ENCODE measurements around the gene DLG2. TPM values are rescaled to one million over a fixed set of nuclear protein-coding genes. Genes with fewer than 3 reads are reported as not detected.

Gene DLG2
- total and polyA plus RNA-seq, 9 of the 15 experiments (the other 6 are each of a cell fraction or from before 2014, with no cell fraction given), result 0.52 to 1.6 (median 0.95) TPM

- no peak for TF ChIP-seq ZNF449 (CRISPR knock-in tag; IDR thresholded peaks at IDR 0.05)
- TF ChIP-seq, protein P1, sequence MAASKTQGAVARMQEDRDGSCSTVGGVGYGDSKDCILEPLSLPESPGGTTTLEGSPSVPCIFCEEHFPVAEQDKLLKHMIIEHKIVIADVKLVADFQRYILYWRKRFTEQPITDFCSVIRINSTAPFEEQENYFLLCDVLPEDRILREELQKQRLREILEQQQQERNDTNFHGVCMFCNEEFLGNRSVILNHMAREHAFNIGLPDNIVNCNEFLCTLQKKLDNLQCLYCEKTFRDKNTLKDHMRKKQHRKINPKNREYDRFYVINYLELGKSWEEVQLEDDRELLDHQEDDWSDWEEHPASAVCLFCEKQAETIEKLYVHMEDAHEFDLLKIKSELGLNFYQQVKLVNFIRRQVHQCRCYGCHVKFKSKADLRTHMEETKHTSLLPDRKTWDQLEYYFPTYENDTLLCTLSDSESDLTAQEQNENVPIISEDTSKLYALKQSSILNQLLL (CRISPR knock-in tag; IDR thresholded peaks at IDR 0.05; ENCODE audit: borderline replicate concordance), result no peak
- TF ChIP-seq THAP12 (CRISPR knock-in tag; IDR thresholded peaks at IDR 0.05), result no peak
- TF ChIP-seq HEY1 (CRISPR knock-in tag; IDR thresholded peaks at IDR 0.05; ENCODE audit: borderline replicate concordance), result no peak
- no peak; the same call in 1 of the 2 replicates for TF ChIP-seq SOX6 (IDR thresholded peaks at IDR 0.05)
- TF ChIP-seq BRD4 (IDR thresholded peaks at IDR 0.05), result no peak
- TF ChIP-seq TGIF2 (CRISPR knock-in tag; IDR thresholded peaks at IDR 0.05), result no peak
- 0 out of 2 replicates have a peak, but pooled peaks have one; percentile 9 for TF ChIP-seq MAX (CRISPR knock-in tag; IDR thresholded peaks at IDR 0.05)
- TF ChIP-seq ZC3H8 (IDR thresholded peaks at IDR 0.05), result no peak
- TF ChIP-seq ETV6 (IDR thresholded peaks at IDR 0.05; ENCODE audit: borderline replicate concordance in 1 of 2, low read depth in 2 of 2, low read length in 1 of 2), result no peak
- peak; percentile 49; the same call in 1 of the 2 replicates for TF ChIP-seq ETV6 (CRISPR knock-in tag; IDR thresholded peaks at IDR 0.05; ENCODE audit: borderline replicate concordance)
- no peak for TF ChIP-seq OTX1 (CRISPR knock-in tag; IDR thresholded peaks at IDR 0.05)
- TF ChIP-seq ETV1 (tag; conservative IDR thresholded peaks at IDR 0.05; ENCODE audit: low read depth), result peak; percentile 81
- peak; percentile 53 for TF ChIP-seq CTBP1 (IDR thresholded peaks at IDR 0.05; ENCODE audit: borderline replicate concordance)
- TF ChIP-seq, protein P2, sequence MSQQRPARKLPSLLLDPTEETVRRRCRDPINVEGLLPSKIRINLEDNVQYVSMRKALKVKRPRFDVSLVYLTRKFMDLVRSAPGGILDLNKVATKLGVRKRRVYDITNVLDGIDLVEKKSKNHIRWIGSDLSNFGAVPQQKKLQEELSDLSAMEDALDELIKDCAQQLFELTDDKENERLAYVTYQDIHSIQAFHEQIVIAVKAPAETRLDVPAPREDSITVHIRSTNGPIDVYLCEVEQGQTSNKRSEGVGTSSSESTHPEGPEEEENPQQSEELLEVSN (IDR thresholded peaks at IDR 0.05; ENCODE audit: borderline replicate concordance in 1 of 2, extremely low read depth in 1 of 2, insufficient read depth in 1 of 2, insufficient read length in 1 of 2, low read depth in 1 of 2, low read length in 1 of 2, poor library complexity in 1 of 2, severe bottlenecking in 1 of 2), result no peak
- TF ChIP-seq ZNF12 (CRISPR knock-in tag; IDR thresholded peaks at IDR 0.05), result no peak
- TF ChIP-seq, protein P3, sequence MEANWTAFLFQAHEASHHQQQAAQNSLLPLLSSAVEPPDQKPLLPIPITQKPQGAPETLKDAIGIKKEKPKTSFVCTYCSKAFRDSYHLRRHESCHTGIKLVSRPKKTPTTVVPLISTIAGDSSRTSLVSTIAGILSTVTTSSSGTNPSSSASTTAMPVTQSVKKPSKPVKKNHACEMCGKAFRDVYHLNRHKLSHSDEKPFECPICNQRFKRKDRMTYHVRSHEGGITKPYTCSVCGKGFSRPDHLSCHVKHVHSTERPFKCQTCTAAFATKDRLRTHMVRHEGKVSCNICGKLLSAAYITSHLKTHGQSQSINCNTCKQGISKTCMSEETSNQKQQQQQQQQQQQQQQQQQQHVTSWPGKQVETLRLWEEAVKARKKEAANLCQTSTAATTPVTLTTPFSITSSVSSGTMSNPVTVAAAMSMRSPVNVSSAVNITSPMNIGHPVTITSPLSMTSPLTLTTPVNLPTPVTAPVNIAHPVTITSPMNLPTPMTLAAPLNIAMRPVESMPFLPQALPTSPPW (CRISPR knock-in tag; IDR thresholded peaks at IDR 0.05), result no peak
These were observed 36.8 kb upstream of the DLG2 start (continued) for GRCh38 chr11:85663753-85664614.

Measured in K562 (cell line).